H9 (cell line): ENCODE measurements around the gene SHH. TPM values are rescaled to one million over a fixed set of nuclear protein-coding genes. Genes with fewer than 3 reads are reported as not detected.

Experiments used
- DNase-seq: peaks from one replicate; pipeline ENCODE4 v3.0.0-alpha.2; 2017
- H2AFZ ChIP-seq: one replicate; pipeline ENCODE4 v1.6.1; 2013; ENCODE audit warnings: mild to moderate bottlenecking, low read length, control low read depth, moderate library complexity
- H2AK5ac ChIP-seq: 2 replicates; pipeline ENCODE4 v1.6.1; 2013; ENCODE audit warnings: low read length, control low read depth, mixed read lengths; ENCODE audit not compliant: insufficient read length
- H2BK120ac ChIP-seq: one replicate; pipeline ENCODE4 v1.6.1; 2013; ENCODE audit warnings: low read depth, mild to moderate bottlenecking, low read length, control low read depth, inconsistent platforms; ENCODE audit not compliant: poor library complexity, severe bottlenecking
- H2BK12ac ChIP-seq: 2 replicates; pipeline ENCODE4 v1.6.1; 2013; ENCODE audit warnings: low read length, control low read depth, mixed read lengths, low read depth; ENCODE audit not compliant: insufficient read length
- H2BK15ac ChIP-seq: 2 replicates; pipeline ENCODE4 v1.6.1; 2013; ENCODE audit warnings: low read depth, low read length, control low read depth
- H2BK20ac ChIP-seq: one replicate; pipeline ENCODE4 v1.6.1; 2013; ENCODE audit warnings: low read depth, mild to moderate bottlenecking, low read length, control low read depth, inconsistent platforms; ENCODE audit not compliant: poor library complexity, severe bottlenecking
- H2BK5ac ChIP-seq: 2 replicates; pipeline ENCODE4 v1.6.1; 2013; ENCODE audit warnings: low read length, control low read depth, mixed read lengths; ENCODE audit not compliant: insufficient read length
- H3K14ac ChIP-seq: 2 replicates; pipeline ENCODE4 v1.6.1; 2013; ENCODE audit warnings: low read length, control low read depth; ENCODE audit not compliant: insufficient read depth
- H3K18ac ChIP-seq: 2 replicates; pipeline ENCODE4 v1.6.1; 2013; ENCODE audit warnings: low read depth, mild to moderate bottlenecking, mixed read lengths, low read length, control low read depth; ENCODE audit not compliant: insufficient read length
- H3K23ac ChIP-seq: 2 replicates; pipeline ENCODE4 v1.6.1; 2013; ENCODE audit warnings: low read length, control low read depth, mixed read lengths, low read depth; ENCODE audit not compliant: insufficient read length
- H3K23me2 ChIP-seq: 2 replicates; pipeline ENCODE4 v1.6.1; 2013; ENCODE audit warnings: low read depth, mild to moderate bottlenecking, mixed read lengths, low read length, control low read depth; ENCODE audit not compliant: insufficient read length, poor library complexity, severe bottlenecking
- H3K27ac ChIP-seq: 2 replicates; pipeline ENCODE4 v1.5.1; 2013; ENCODE audit warnings: low read length, control low read depth, mixed read lengths, low read depth; ENCODE audit not compliant: insufficient read length
- H3K27me3 ChIP-seq: 2 replicates; pipeline ENCODE4 v1.6.1; 2013; ENCODE audit warnings: low read length, control low read depth, inconsistent platforms; ENCODE audit not compliant: insufficient read depth
- H3K4ac ChIP-seq: 2 replicates; pipeline ENCODE4 v1.6.1; 2013; ENCODE audit warnings: low read depth, mild to moderate bottlenecking, control low read depth, inconsistent platforms, low read length, moderate library complexity
- H3K4me1 ChIP-seq: 2 replicates; pipeline ENCODE4 v1.6.1; 2013; ENCODE audit warnings: low read length, control low read depth, inconsistent platforms; ENCODE audit not compliant: insufficient read depth
- H3K4me2 ChIP-seq: 2 replicates; pipeline ENCODE4 v1.6.1; 2013; ENCODE audit warnings: low read length, control low read depth, mixed read lengths; ENCODE audit not compliant: insufficient read length, insufficient read depth
- H3K56ac ChIP-seq: 2 replicates; pipeline ENCODE4 v1.6.1; 2013; ENCODE audit warnings: low read depth, mild to moderate bottlenecking, mixed read lengths, low read length, control low read depth; ENCODE audit not compliant: insufficient read length
- H3K79me1 ChIP-seq: 2 replicates; pipeline ENCODE4 v1.6.1; 2013; ENCODE audit warnings: low read depth, mild to moderate bottlenecking, moderate library complexity, low read length, control low read depth, inconsistent platforms; ENCODE audit not compliant: insufficient read depth, poor library complexity, severe bottlenecking
- H3K79me2 ChIP-seq: 2 replicates; pipeline ENCODE4 v1.6.1; 2013; ENCODE audit warnings: low read length, control low read depth, inconsistent platforms; ENCODE audit not compliant: insufficient read depth
- H3K9ac ChIP-seq: 2 replicates; pipeline ENCODE4 v1.6.1; 2013; ENCODE audit warnings: low read length, control low read depth, mixed read lengths; ENCODE audit not compliant: insufficient read length; ENCODE audit errors: extremely low read depth
- H3K9me3 ChIP-seq: one replicate; pipeline ENCODE4 v1.6.1; 2013; ENCODE audit warnings: low read depth, low read length, inconsistent platforms; ENCODE audit not compliant: control insufficient read depth
- H3T11ph ChIP-seq: one replicate; pipeline ENCODE4 v1.6.1; 2013; ENCODE audit warnings: mild to moderate bottlenecking, low read length, control low read depth, inconsistent platforms
- H4K20me1 ChIP-seq: one replicate; pipeline ENCODE4 v1.6.1; 2013; ENCODE audit not compliant: control insufficient read depth, insufficient read length, insufficient read depth
- H4K5ac ChIP-seq: 2 replicates; pipeline ENCODE4 v1.6.1; 2013; ENCODE audit warnings: low read depth, mild to moderate bottlenecking, mixed read lengths, low read length, control low read depth; ENCODE audit not compliant: insufficient read length
- H4K8ac ChIP-seq: replicated peaks from 2 replicates; pipeline ENCODE4 v1.6.1; 2013; ENCODE audit warnings: low read length, control low read depth, mixed read lengths, low read depth; ENCODE audit not compliant: insufficient read length
- H4K91ac ChIP-seq: 2 replicates; pipeline ENCODE4 v1.6.1; 2013; ENCODE audit warnings: low read depth, mild to moderate bottlenecking, moderate library complexity, mixed read lengths, low read length, control low read depth; ENCODE audit not compliant: insufficient read length
- H3K27ac Mint-ChIP-seq, 3 experiments: 2 replicates in 2 of 3; 3 replicates in 1 of 3; pipeline ENCODE4 v1.8.0; 2020 to 2021; ENCODE audit warnings: mixed read lengths in 3 of 3, mild to moderate bottlenecking in 1 of 3, moderate library complexity in 1 of 3
- H3K27me3 Mint-ChIP-seq: 2 replicates; pipeline ENCODE4 v1.8.0; 2021; ENCODE audit warnings: low read depth, mild to moderate bottlenecking, moderate library complexity, mixed read lengths
- H3K36me3 Mint-ChIP-seq, 3 experiments: 2 replicates in 2 of 3; 3 replicates in 1 of 3; pipeline ENCODE4 v1.8.0; 2020 to 2021; ENCODE audit warnings: low read depth in 3 of 3, mixed read lengths in 3 of 3; ENCODE audit not compliant: insufficient read depth in 1 of 3
- H3K4me1 Mint-ChIP-seq, 2 experiments: 2 replicates each; pipeline ENCODE4 v1.8.0; 2020; ENCODE audit warnings: mixed read lengths in 2 of 2
- H3K4me3 Mint-ChIP-seq, 2 experiments: 2 replicates in 1 of 2; 3 replicates in 1 of 2; pipeline ENCODE4 v1.8.0; 2020 to 2021; ENCODE audit warnings: mild to moderate bottlenecking in 2 of 2, mixed read lengths in 2 of 2, moderate library complexity in 1 of 2
- H3K9me3 Mint-ChIP-seq, 2 experiments: 2 replicates in 1 of 2; 3 replicates in 1 of 2; pipeline ENCODE4 v1.8.0; 2020; ENCODE audit warnings: mild to moderate bottlenecking in 2 of 2, mixed read lengths in 2 of 2, moderate library complexity in 1 of 2
- WGBS: extraction: QIAGEN DNeasy Blood & Tissue Kit; methylation state at CpG from one replicate; pipeline ENCODE4 v1.1.7; 2013; ENCODE audit warnings: missing lambda C conversion rate, low lambda C conversion rate, mixed read lengths; ENCODE audit not compliant: insufficient read length; ENCODE audit errors: extremely low coverage; 5-methylcytosine and 5-hydroxymethylcytosine counted together
- total RNA-seq: library from RNA; stranded (reverse); gene quantifications from 2 replicates; pipeline ENCODE4 v1.2.1, GENCODE V29; 2021
- TF ChIP-seq, protein P1 (sequence below): fragments of 200-600 bp; sonication (generic); conservative IDR thresholded peaks from 3 replicates; pipeline ENCODE4 v1.8.0; 2021; ENCODE audit warnings: antibody characterized with exemption, mild to moderate bottlenecking

Gene SHH
- total RNA-seq, 1 experiment from 2014 or later, result 0.07 TPM

DNA sequence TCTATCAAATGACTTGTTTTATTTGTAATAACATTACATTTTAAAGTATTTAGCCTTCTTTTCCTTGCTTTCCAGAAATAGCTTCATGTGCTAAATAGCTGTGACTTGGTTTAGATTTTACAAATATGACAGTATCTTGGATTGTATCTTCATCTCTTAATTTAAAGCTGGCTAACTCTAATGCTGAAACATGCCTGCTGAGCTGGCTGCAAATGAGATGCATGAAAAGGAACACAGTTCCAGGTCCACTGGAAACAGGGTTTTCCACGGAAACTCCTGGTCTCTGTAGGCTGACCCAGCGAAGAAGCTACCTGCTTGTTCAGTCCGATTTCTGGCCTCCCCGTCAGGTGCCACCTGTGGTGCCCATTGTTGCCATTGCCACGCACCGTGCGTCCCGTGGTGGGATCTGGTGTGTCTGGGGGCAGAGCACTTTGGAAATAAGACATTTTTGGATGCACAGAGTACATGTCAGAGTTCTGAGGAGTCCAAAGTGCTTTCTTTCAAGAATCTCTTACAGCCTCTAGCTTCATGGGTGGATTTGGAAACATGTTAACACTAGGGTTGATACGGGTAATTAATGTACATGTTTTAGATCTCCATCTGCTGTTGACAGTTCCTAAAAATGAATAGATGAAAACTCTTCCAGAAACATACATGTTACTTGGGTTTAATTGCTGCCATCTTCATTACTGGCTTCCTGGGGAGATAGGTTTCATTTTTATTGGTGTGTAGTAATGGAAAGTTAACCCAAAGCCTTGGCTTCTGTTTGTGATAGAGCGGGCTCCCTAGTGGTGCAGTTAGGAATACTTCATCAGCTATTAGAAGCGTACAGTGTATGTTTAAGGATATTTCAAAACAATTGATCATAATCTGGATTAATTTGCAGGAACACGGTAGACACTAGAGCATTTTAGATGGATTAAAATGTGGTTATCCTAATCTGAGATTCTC lies 45.0 kb downstream of the SHH start:
- Histone ChIP-seq H2AK5ac (no peak overlapping the region), H4K5ac (no peak overlapping the region), H2BK12ac (no peak overlapping the region), H2BK15ac (no peak overlapping the region), H2BK5ac (no peak overlapping the region), H3K79me1 (no peaks in the 10 kb centered on the region), H2BK20ac (no peak overlapping the region), H3K4me1 (no peaks in the 10 kb centered on the region), H3K4me2 (no peak overlapping the region), H3K27ac (no peak overlapping the region), H3K4ac (no peak overlapping the region), H3K9ac (no peak overlapping the region), H3K14ac (no peak overlapping the region), H4K8ac (no peak overlapping the region), H3K56ac (no peak overlapping the region), H3K9me3 (no peaks in the 10 kb centered on the region), H3K23me2 (no peaks in the 10 kb centered on the region), H2AFZ (no peak overlapping the region), H3K79me2 (no peaks in the 10 kb centered on the region; the same call in 1 of the 2 replicates), H3K18ac (no peak overlapping the region), H4K91ac (no peak overlapping the region), H3T11ph (no peak overlapping the region), H3K23ac (no peak overlapping the region), H4K20me1 (no peaks in the 10 kb centered on the region), H3K27me3 (no peaks in the 10 kb centered on the region), H2BK120ac (no peak overlapping the region)
- TF ChIP-seq, protein P1, sequence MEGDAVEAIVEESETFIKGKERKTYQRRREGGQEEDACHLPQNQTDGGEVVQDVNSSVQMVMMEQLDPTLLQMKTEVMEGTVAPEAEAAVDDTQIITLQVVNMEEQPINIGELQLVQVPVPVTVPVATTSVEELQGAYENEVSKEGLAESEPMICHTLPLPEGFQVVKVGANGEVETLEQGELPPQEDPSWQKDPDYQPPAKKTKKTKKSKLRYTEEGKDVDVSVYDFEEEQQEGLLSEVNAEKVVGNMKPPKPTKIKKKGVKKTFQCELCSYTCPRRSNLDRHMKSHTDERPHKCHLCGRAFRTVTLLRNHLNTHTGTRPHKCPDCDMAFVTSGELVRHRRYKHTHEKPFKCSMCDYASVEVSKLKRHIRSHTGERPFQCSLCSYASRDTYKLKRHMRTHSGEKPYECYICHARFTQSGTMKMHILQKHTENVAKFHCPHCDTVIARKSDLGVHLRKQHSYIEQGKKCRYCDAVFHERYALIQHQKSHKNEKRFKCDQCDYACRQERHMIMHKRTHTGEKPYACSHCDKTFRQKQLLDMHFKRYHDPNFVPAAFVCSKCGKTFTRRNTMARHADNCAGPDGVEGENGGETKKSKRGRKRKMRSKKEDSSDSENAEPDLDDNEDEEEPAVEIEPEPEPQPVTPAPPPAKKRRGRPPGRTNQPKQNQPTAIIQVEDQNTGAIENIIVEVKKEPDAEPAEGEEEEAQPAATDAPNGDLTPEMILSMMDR, result no peak
- no peak for DNase-seq
- H3K27ac Mint-ChIP-seq, result no peak overlapping the region
- peaks cover 15 to 17% of the 10 kb centered on the region in 2 experiments for H3K4me1 Mint-ChIP-seq
- H3K36me3 Mint-ChIP-seq, result peaks cover 15 to 56% (median 52%) of the 10 kb centered on the region in 3 experiments; a peak in 6 of 7 replicates
- no peak overlapping the region for H3K4me3 Mint-ChIP-seq
- WGBS, result no CpG with 5 or more reads among the region's 12 CpGs
- H3K27me3 Mint-ChIP-seq, result no peaks in the 10 kb centered on the region; the same call in 1 of the 2 replicates
- no peaks in the 10 kb centered on the region for H3K9me3 Mint-ChIP-seq
